Neural cell (in vitro differentiated cells): ENCODE measurements around the gene MBNL3. TPM values are rescaled to one million over a fixed set of nuclear protein-coding genes. Genes with fewer than 3 reads are reported as not detected.

ENCODE experiments used
- H2AFZ ChIP-seq: fragments of 200-600, 300-800 bp; sonication (generic), shearing (Covaris generic); 2 replicates; pipeline ENCODE4 v1.6.0; 2014; ENCODE audit warnings: low read depth, mild to moderate bottlenecking, antibody characterized with exemption, low read length, moderate library complexity
- H3F3A ChIP-seq: fragments of 200-600 bp; shearing (Covaris generic); 2 replicates; pipeline ENCODE4 v1.6.1; 2016; ENCODE audit warnings: mild to moderate bottlenecking, moderate library complexity, mixed read lengths, antibody characterized with exemption, low read length; ENCODE audit not compliant: insufficient read depth, poor library complexity, severe bottlenecking
- H3K27ac ChIP-seq: fragments of 200-600, 300-800 bp; sonication (generic), shearing (Covaris generic); 2 replicates; pipeline ENCODE4 v1.5.1; 2014; ENCODE audit warnings: mild to moderate bottlenecking, low read length, moderate library complexity
- H3K27me3 ChIP-seq: fragments of 300-800, 200-600 bp; sonication (generic), shearing (Covaris generic); 2 replicates; pipeline ENCODE4 v1.6.0; 2014; ENCODE audit warnings: mild to moderate bottlenecking, low read depth, low read length, moderate library complexity; ENCODE audit not compliant: insufficient read depth
- H3K36me3 ChIP-seq: fragments of 300-800, 200-600 bp; sonication (generic), shearing (Covaris generic); 2 replicates; pipeline ENCODE4 v1.5.1; 2014; ENCODE audit warnings: mild to moderate bottlenecking, antibody characterized with exemption, low read length, moderate library complexity; ENCODE audit not compliant: insufficient read depth
- H3K4me2 ChIP-seq: fragments of 300-800, 200-600 bp; sonication (generic), shearing (Covaris generic); 2 replicates; pipeline ENCODE4 v1.6.0; 2014; ENCODE audit warnings: mild to moderate bottlenecking, low read length
- H3K4me3 ChIP-seq: fragments of 300-800, 200-600 bp; sonication (generic), shearing (Covaris generic); 2 replicates; pipeline ENCODE4 v1.5.1; 2014; ENCODE audit warnings: mild to moderate bottlenecking, low read length, moderate library complexity
- H3K79me2 ChIP-seq: fragments of 200-600 bp; shearing (Covaris generic); replicated peaks from 2 replicates; pipeline ENCODE4 v1.6.0; 2014; ENCODE audit warnings: mild to moderate bottlenecking, low read length, moderate library complexity; ENCODE audit not compliant: insufficient read depth
- H3K9ac ChIP-seq: fragments of 300-800, 200-600 bp; sonication (generic), shearing (Covaris generic); 2 replicates; pipeline ENCODE4 v1.6.1; 2016; ENCODE audit warnings: mild to moderate bottlenecking, low read length, mixed read lengths
- H3K9me2 ChIP-seq: fragments of 200-600 bp; shearing (Covaris generic); 2 replicates; pipeline ENCODE4 v1.6.1; 2016; ENCODE audit warnings: mild to moderate bottlenecking, low read length, mixed read lengths; ENCODE audit not compliant: insufficient read depth
- H3K9me3 ChIP-seq: fragments of 200-600, 300-800 bp; sonication (generic), shearing (Covaris generic); 2 replicates; pipeline ENCODE4 v1.6.1; 2016; ENCODE audit warnings: mild to moderate bottlenecking, mixed run types, low read length, moderate library complexity, mixed read lengths
- H4K20me1 ChIP-seq: fragments of 200-600 bp; shearing (Covaris generic); 2 replicates; pipeline ENCODE4 v1.6.1; 2016; ENCODE audit warnings: mild to moderate bottlenecking, mixed run types; ENCODE audit not compliant: insufficient read depth
- EP300 ChIP-seq: fragments of 450-650 bp; conservative IDR thresholded peaks from 2 replicates; pipeline ENCODE4 v1.6.1; 2014; ENCODE audit warnings: antibody characterized with exemption, mild to moderate bottlenecking, moderate library complexity; ENCODE audit not compliant: poor library complexity, severe bottlenecking
- EZH2 ChIP-seq: fragments of 200-600, 300-800 bp; shearing (Covaris generic), sonication (generic); IDR thresholded peaks from 2 replicates; pipeline ENCODE4 v1.6.1; 2014; ENCODE audit warnings: antibody characterized with exemption, low read length, borderline replicate concordance, mild to moderate bottlenecking; ENCODE audit not compliant: insufficient read depth, poor library complexity, severe bottlenecking
- MXI1 ChIP-seq: fragments of 450-650 bp; conservative IDR thresholded peaks from 2 replicates; pipeline ENCODE4 v1.6.1; 2014; ENCODE audit warnings: antibody characterized with exemption, mild to moderate bottlenecking; ENCODE audit not compliant: poor library complexity, severe bottlenecking
- POLR2AphosphoS5 ChIP-seq: IDR thresholded peaks from 2 replicates; pipeline ENCODE4 v1.6.1; 2012
- RAD21 ChIP-seq: fragments of 450-650 bp; conservative IDR thresholded peaks from 2 replicates; pipeline ENCODE4 v1.6.1; 2014; ENCODE audit warnings: antibody characterized with exemption, mild to moderate bottlenecking, moderate library complexity
- SMC3 ChIP-seq: fragments of 450-650 bp; conservative IDR thresholded peaks from 2 replicates; pipeline ENCODE4 v1.6.1; 2014; ENCODE audit warnings: antibody characterized with exemption, mild to moderate bottlenecking, moderate library complexity; ENCODE audit not compliant: poor library complexity
- TAF1 ChIP-seq: IDR thresholded peaks from 2 replicates; pipeline ENCODE4 v1.6.1; 2012; ENCODE audit warnings: low read depth
- polyA plus RNA-seq: library from polyadenylated mRNA; depleted of rRNA; stranded (reverse); fragments of >200 nt; gene quantifications from 2 replicates; pipeline ENCODE4 v1.2.3, GENCODE V29; 2014
- TF ChIP-seq, protein P1 (sequence below): fragments of 450-650 bp; IDR thresholded peaks from 2 replicates; pipeline ENCODE4 v1.5.1; 2014; ENCODE audit warnings: antibody characterized with exemption, mild to moderate bottlenecking, moderate library complexity; ENCODE audit not compliant: poor library complexity, severe bottlenecking
- TF ChIP-seq, protein P2 (sequence below): IDR thresholded peaks from 2 replicates; pipeline ENCODE4 v1.6.1; 2012; ENCODE audit warnings: borderline replicate concordance

Gene MBNL3
- polyA plus RNA-seq, 1 donor from 2014 or later: 0.09 TPM

DNA sequence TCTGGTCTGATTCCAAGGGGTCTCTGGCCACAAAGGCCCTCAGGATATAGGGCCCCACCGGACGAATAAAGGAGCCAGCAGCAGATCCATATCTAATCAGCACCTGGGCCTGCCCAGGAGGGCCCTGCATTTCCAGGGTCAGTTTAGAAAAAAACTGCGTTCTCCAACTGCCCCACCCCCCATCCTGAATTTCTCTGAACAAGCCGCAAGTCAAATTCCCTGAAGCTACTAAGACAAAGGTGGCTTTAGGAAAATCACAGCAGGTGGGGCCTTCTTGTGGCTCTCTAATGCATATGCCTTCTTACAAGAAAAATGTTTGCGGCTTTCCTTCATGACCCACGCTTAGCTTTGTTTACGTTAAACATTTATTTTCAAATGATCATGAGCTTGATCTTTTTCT, 76.6 kb downstream of the MBNL3 start:
- TF ChIP-seq, protein P1, sequence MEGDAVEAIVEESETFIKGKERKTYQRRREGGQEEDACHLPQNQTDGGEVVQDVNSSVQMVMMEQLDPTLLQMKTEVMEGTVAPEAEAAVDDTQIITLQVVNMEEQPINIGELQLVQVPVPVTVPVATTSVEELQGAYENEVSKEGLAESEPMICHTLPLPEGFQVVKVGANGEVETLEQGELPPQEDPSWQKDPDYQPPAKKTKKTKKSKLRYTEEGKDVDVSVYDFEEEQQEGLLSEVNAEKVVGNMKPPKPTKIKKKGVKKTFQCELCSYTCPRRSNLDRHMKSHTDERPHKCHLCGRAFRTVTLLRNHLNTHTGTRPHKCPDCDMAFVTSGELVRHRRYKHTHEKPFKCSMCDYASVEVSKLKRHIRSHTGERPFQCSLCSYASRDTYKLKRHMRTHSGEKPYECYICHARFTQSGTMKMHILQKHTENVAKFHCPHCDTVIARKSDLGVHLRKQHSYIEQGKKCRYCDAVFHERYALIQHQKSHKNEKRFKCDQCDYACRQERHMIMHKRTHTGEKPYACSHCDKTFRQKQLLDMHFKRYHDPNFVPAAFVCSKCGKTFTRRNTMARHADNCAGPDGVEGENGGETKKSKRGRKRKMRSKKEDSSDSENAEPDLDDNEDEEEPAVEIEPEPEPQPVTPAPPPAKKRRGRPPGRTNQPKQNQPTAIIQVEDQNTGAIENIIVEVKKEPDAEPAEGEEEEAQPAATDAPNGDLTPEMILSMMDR: no peak
- TF ChIP-seq EP300 (no peak), SMC3 (no peak), POLR2AphosphoS5 (no peak), MXI1 (no peak), TAF1 (no peak), EZH2 (no peak), RAD21 (no peak)
- TF ChIP-seq, protein P2, sequence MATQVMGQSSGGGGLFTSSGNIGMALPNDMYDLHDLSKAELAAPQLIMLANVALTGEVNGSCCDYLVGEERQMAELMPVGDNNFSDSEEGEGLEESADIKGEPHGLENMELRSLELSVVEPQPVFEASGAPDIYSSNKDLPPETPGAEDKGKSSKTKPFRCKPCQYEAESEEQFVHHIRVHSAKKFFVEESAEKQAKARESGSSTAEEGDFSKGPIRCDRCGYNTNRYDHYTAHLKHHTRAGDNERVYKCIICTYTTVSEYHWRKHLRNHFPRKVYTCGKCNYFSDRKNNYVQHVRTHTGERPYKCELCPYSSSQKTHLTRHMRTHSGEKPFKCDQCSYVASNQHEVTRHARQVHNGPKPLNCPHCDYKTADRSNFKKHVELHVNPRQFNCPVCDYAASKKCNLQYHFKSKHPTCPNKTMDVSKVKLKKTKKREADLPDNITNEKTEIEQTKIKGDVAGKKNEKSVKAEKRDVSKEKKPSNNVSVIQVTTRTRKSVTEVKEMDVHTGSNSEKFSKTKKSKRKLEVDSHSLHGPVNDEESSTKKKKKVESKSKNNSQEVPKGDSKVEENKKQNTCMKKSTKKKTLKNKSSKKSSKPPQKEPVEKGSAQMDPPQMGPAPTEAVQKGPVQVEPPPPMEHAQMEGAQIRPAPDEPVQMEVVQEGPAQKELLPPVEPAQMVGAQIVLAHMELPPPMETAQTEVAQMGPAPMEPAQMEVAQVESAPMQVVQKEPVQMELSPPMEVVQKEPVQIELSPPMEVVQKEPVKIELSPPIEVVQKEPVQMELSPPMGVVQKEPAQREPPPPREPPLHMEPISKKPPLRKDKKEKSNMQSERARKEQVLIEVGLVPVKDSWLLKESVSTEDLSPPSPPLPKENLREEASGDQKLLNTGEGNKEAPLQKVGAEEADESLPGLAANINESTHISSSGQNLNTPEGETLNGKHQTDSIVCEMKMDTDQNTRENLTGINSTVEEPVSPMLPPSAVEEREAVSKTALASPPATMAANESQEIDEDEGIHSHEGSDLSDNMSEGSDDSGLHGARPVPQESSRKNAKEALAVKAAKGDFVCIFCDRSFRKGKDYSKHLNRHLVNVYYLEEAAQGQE: no peak
- Histone ChIP-seq H3K36me3 (no peaks in the 10 kb centered on the region), H3K27ac (no peak overlapping the region), H3K4me2 (no peak overlapping the region), H3K9ac (no peak overlapping the region), H3K4me3 (no peak overlapping the region), H3K79me2 (no peaks in the 10 kb centered on the region), H3K27me3 (no peaks in the 10 kb centered on the region), H2AFZ (no peak overlapping the region), H3F3A (no peaks in the 10 kb centered on the region), H3K9me3 (no peaks in the 10 kb centered on the region), H4K20me1 (no peaks in the 10 kb centered on the region), H3K9me2 (no peaks in the 10 kb centered on the region)

DNA sequence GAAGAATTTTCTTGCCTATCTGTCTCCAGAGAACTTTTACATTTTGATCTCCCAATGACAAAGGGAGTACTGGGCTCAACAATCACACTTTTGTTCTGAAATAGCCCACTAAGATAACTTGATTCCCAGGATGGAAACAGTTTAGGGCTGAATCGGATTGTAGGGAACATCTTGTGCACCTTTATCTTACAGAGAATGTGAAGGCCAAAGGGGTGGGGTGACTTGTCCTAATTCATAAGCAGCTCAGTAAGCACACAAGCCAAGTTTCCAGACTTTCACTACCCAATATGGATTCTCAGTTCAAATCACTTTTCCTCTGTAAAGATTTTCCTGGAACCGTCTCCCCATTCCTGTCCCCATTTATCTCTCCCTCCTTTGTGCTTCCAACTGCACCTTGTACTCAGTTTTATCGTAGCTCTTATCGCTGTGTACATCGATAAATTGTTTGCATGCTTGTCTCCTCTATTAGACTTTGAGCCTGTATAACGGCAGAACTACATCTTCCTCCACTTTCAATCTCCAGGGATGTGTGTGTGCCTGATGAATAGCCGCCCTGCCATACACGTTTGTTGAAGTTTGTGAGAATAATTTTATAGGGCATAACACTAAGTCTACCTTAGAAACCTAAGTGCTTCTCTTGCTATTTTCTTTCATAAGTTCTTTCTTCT, 77.4 kb downstream of the MBNL3 start:
- Histone ChIP-seq H3K9ac (no peak overlapping the region), H3K9me3 (no peaks in the 10 kb centered on the region), H3K27me3 (no peaks in the 10 kb centered on the region), H3K27ac (no peak overlapping the region), H3K4me3 (no peak overlapping the region), H4K20me1 (no peaks in the 10 kb centered on the region), H3F3A (no peaks in the 10 kb centered on the region), H3K36me3 (no peaks in the 10 kb centered on the region), H3K4me2 (no peak overlapping the region), H2AFZ (no peak overlapping the region), H3K79me2 (no peaks in the 10 kb centered on the region), H3K9me2 (no peaks in the 10 kb centered on the region)
- TF ChIP-seq EZH2: no peak
